Measurements from ENCODE around the gene TRABD2B. TPM values are rescaled to one million over a fixed set of nuclear protein-coding genes. Genes with fewer than 3 reads are reported as not detected.

TRABD2B gene
- total RNA-seq, 4 donors from 2014 or later: 0.83 to 2.6 (median 1.9) TPM

GRCh38 chr1:47894410-47895278 is 102.5 kb downstream of the TRABD2B start:
- TF ChIP-seq POLR2AphosphoS5 (IDR thresholded peaks at IDR 0.05) (no peak), EP300 (IDR thresholded peaks at IDR 0.05) (no peak), CTCF (IDR thresholded peaks at IDR 0.05) (no peak), POLR2A (IDR thresholded peaks at IDR 0.05) (no peak)
- Histone ChIP-seq H3K4me1 (peaks cover 5% of the 10 kb centered on the region), H3K36me3 (no peaks in the 10 kb centered on the region), H3K9me3 (no peaks in the 10 kb centered on the region), H3K27ac (no peak overlapping the region), H3K4me3 (no peak overlapping the region), H3K27me3 (no peaks in the 10 kb centered on the region)
- DNase-seq (ENCODE audit: low spot score in 2 of 2): no peak
- WGBS: 57% methylated on average over 11 of the region's 11 CpGs

DNA sequence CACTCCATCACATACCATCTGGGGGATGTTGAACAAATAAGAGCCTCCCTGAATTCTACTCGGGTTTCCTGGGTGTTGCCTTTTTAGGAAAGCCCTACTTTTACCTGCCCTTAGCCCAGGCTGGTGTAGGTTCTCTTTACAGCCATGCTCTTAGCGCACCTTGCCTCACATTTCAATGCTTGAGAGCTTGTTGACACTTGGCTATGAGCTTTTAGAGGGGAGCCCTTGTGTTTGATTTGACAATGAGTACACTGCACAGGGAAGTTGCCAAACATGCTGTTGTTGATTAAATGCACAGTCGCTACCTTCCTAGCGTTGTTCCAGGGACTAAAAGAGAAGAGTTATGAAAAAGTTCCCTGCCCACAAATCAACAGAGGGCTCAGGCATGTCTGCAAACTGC is 103.8 kb downstream of the TRABD2B start:
- H3K36me3 ChIP-seq: no peaks in the 10 kb centered on the region
- no peaks in the 10 kb centered on the region for H3K27me3 ChIP-seq
- no peaks in the 10 kb centered on the region for H3K9me3 ChIP-seq
- no peak overlapping the region for H3K4me3 ChIP-seq
- peaks cover 5% of the 10 kb centered on the region for H3K4me1 ChIP-seq
- no peak overlapping the region for H3K27ac ChIP-seq
- no peak for TF ChIP-seq POLR2AphosphoS5 (IDR thresholded peaks at IDR 0.05)
- no peak for TF ChIP-seq CTCF (IDR thresholded peaks at IDR 0.05)
- TF ChIP-seq EP300 (IDR thresholded peaks at IDR 0.05): no peak
- TF ChIP-seq POLR2A (IDR thresholded peaks at IDR 0.05): no peak
- 82% methylated on average over 4 of the region's 4 CpGs for WGBS
- no peak for DNase-seq (ENCODE audit: low spot score in 2 of 2)

DNA sequence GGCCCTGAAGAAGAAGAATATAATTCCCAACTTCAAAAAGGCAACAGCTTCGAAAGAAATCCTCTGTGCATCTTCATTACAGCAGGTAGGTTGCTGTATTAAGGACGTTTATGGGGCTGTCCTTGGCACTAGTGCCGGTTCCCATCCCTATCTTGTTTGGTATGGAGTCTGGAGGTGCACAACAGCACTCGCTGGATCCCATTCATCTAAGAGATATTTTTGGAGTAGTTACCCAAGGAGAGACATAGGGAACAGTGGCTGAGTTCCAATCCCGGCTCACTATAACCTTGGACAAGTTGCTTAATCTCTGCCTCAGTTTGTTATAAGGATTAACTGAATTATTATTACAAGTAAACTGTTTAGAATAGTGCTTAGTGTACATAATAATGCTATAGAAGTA is 106.4 kb downstream of the TRABD2B start:
- no peak overlapping the region for H3K4me3 ChIP-seq
- no peaks in the 10 kb centered on the region for H3K36me3 ChIP-seq
- H3K27me3 ChIP-seq: no peaks in the 10 kb centered on the region
- H3K27ac ChIP-seq: no peak overlapping the region
- DNase-seq (ENCODE audit: low spot score in 2 of 2): no peak
- no peaks in the 10 kb centered on the region for H3K9me3 ChIP-seq
- TF ChIP-seq CTCF (IDR thresholded peaks at IDR 0.05) (no peak), POLR2AphosphoS5 (IDR thresholded peaks at IDR 0.05) (no peak), EP300 (IDR thresholded peaks at IDR 0.05) (no peak), POLR2A (IDR thresholded peaks at IDR 0.05) (no peak)
- H3K4me1 ChIP-seq: peaks cover 5% of the 10 kb centered on the region
- WGBS: 81% methylated on average over 5 of the region's 5 CpGs

DNA sequence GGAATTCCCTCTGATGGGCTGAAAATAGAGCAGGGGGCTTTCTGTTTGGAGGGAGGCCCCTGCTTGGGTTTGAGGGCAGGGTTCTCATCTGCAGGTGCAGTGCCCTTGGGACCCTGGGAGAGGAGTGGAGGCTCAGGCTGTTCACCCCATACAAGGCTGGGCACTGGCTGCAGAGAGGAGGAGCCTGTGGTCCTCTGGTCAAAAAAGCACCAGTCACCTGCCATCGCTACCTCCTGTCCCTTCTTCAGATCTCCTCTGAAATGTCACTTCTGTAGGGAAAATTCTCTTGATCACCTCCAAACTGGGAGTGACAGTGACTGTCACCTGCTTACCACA is 108.9 kb downstream of the TRABD2B start:
- Histone ChIP-seq H3K9me3 (no peaks in the 10 kb centered on the region), H3K36me3 (no peaks in the 10 kb centered on the region), H3K4me3 (no peak overlapping the region), H3K27me3 (no peaks in the 10 kb centered on the region), H3K4me1 (no peaks in the 10 kb centered on the region), H3K27ac (no peak overlapping the region)
- TF ChIP-seq POLR2AphosphoS5 (IDR thresholded peaks at IDR 0.05) (no peak), EP300 (IDR thresholded peaks at IDR 0.05) (no peak), CTCF (IDR thresholded peaks at IDR 0.05) (no peak), POLR2A (IDR thresholded peaks at IDR 0.05) (no peak)
- WGBS: no CpG with 5 or more reads among the region's 1 CpG
- no peak for DNase-seq (ENCODE audit: low spot score in 2 of 2)

DNA sequence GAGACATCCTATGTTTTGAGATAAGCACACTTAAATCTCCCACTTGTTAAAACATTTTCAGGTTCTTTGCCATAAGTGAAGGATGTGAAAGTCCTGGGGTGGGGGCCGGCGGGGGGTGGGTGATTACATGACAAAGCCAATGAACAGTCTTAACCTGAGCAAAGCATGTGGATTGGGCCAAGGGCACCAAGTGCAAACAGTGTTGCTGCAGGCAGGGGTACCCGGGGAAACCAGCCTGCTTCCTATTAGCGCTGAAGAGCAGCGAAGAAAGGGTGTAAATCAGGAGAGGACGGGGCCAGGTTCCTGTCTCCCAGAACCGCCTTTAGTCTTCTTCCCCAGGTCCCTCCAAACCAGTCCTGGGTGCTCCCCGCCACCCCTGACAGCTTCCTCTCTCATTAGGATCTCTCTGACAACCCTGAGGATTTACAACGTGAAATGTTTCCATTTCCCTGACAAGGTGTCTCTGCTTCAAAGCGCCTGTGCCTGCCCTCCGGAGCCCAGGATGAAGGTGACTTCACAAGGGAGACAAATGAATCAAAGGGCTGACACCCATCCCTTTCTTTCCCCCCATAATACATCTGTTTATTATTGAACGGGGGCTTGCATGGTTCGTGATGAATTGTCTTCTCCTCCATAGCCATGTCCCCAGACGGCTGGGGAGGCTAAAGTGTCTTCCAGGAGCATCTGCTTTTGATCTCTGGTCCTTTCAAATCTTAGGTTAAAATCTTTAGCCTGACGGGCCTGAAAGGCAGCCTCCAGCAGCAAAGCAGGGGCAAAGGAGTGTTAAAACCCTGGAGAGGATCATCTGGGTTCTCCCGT is 109.5 kb downstream of the TRABD2B start:
- no peaks in the 10 kb centered on the region for H3K9me3 ChIP-seq
- no peak overlapping the region for H3K27ac ChIP-seq
- H3K36me3 ChIP-seq: no peaks in the 10 kb centered on the region
- DNase-seq (ENCODE audit: low spot score in 2 of 2): no peak
- no peaks in the 10 kb centered on the region for H3K4me1 ChIP-seq
- TF ChIP-seq CTCF (IDR thresholded peaks at IDR 0.05): no peak
- no peak for TF ChIP-seq POLR2AphosphoS5 (IDR thresholded peaks at IDR 0.05)
- no peak for TF ChIP-seq EP300 (IDR thresholded peaks at IDR 0.05)
- TF ChIP-seq POLR2A (IDR thresholded peaks at IDR 0.05): no peak
- no peak overlapping the region for H3K4me3 ChIP-seq
- 74% methylated on average over 16 of the region's 16 CpGs for WGBS
- H3K27me3 ChIP-seq: no peaks in the 10 kb centered on the region
